Subcutaneous adipose tissue (tissue), 4 donors: ENCODE data around the gene CTIF. TPM values are rescaled to one million over a fixed set of nuclear protein-coding genes. Genes with fewer than 3 reads are reported as not detected.

Experiments used
- total RNA-seq, 4 donors: library from RNA; depleted of rRNA; stranded (reverse); fragments of >200 nt; gene quantifications; one replicate each; pipeline ENCODE4 v1.1.0, GENCODE V29; 2016
- TF ChIP-seq, protein P1 (sequence below): fragments of 450-650 bp; IDR thresholded peaks from one replicate; pipeline ENCODE4 v1.5.1; 2016; ENCODE audit warnings: low read depth, mild to moderate bottlenecking, control low read depth, antibody characterized with exemption, moderate library complexity

The CTIF gene
- total RNA-seq, 4 donors from 2014 or later, result 41.0 to 195 (median 78.3) TPM

DNA sequence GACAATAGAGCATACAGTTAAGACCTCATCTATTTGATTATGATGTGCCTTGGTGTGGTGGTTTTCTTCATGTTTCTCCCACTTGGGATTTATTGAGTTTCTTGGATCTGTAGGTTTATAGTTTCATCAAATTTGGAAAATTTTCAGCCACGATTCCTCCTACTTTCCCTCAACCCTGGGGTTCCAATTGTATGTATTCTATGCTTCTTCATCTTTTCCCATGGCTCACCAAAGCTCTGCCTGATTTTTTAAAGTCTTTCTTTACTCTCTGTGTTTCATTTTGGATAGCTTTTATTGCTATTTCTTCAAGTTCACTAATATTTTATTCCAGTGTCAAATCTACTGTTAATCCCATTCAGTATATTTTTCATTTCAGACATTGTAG is 132.7 kb downstream of the CTIF start:
- TF ChIP-seq, protein P1, sequence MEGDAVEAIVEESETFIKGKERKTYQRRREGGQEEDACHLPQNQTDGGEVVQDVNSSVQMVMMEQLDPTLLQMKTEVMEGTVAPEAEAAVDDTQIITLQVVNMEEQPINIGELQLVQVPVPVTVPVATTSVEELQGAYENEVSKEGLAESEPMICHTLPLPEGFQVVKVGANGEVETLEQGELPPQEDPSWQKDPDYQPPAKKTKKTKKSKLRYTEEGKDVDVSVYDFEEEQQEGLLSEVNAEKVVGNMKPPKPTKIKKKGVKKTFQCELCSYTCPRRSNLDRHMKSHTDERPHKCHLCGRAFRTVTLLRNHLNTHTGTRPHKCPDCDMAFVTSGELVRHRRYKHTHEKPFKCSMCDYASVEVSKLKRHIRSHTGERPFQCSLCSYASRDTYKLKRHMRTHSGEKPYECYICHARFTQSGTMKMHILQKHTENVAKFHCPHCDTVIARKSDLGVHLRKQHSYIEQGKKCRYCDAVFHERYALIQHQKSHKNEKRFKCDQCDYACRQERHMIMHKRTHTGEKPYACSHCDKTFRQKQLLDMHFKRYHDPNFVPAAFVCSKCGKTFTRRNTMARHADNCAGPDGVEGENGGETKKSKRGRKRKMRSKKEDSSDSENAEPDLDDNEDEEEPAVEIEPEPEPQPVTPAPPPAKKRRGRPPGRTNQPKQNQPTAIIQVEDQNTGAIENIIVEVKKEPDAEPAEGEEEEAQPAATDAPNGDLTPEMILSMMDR, result no peak

DNA sequence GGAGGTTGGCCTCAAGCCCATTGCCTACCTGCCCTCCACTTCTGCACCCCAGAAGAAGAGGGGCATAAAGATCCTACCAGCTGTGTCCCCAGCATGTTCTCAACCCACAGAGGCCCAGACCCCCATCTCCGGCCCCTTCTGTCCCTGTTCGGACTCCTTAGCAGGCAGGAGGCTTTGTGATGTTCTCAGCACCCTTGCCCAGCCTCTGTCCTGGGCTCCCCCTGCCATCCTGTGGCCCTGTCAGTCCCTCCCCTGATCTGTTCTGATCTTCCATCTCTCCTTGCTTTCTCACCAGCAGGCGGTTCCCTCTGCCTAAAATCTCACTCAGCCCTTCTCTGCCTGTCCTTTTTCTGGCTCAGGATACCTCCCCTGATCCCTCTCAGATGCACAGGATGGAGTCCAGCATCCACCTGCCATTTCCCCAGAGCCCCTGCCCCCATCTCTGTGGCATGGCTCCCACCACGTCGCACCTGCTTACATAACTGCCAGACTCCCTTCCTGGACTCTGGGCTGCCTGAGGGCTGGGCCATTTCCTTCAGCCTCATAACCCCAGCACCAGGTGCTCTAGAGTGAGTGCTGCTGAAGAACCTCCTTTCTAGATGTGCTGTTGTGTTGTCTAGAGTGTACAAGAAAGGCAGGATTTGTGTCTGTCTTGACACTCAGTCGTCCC is 134.0 kb downstream of the CTIF start:
- TF ChIP-seq, protein P1, result no peak

DNA sequence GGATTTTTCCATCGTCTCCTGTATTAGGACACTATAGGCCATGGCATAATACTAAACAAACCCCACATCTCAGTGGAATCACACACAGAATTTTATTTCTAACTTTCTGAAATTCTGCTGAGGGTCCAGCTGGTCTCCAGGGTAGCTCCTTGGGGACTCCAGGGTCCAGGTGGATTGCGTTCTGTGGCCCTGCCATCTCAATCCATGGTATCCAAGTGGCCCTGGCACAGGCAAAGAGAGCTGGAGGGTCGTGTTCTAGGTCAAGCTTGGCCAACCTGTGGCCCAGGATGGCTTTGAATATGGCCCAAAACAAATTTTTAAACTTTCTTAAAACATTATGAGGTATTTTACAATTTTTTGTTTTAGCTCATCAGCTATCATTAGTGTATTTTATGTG is 134.6 kb downstream of the CTIF start:
- TF ChIP-seq, protein P1, result no peak

DNA sequence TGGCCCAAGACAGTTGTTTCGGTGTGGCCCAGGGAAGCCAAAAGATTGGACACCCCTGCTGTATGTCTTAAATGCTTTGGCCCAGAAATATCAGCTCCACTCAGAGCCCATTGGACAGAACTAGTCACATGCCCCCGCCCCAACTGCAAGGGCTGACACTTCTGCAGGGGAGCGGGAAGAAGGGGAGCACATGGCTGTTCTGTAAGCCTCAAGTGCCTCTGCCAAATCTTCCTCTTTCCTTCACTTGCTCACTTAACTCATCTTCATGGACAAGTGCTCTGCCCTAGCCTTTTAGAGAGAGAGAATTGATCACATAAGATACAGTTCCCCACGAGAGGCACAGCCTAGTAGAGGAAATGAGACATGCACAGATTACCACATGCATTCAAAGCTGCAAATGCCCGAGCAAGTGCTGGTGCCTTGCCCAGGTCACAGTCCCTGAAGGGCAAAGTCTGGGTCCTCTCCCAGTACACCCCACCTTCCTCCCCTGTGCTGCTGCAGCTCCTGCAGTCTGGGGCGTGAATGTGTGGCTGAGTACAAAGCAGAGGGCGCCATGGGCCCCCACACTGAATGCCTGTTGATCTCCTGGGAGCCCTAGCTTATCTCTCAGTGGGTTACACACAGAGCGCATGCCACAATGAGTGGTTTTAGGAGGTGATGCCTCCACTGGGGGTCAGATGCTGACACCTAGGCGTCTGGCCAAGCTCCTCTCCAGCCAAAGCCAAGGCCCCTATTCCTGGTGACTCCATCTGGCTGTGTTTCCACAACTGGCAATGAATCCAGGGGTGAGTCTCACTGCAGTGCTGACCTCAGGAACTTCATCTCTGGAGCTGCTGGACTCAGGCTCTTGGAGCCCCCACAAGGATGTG is 135.3 kb downstream of the CTIF start:
- TF ChIP-seq, protein P1, result no peak

DNA sequence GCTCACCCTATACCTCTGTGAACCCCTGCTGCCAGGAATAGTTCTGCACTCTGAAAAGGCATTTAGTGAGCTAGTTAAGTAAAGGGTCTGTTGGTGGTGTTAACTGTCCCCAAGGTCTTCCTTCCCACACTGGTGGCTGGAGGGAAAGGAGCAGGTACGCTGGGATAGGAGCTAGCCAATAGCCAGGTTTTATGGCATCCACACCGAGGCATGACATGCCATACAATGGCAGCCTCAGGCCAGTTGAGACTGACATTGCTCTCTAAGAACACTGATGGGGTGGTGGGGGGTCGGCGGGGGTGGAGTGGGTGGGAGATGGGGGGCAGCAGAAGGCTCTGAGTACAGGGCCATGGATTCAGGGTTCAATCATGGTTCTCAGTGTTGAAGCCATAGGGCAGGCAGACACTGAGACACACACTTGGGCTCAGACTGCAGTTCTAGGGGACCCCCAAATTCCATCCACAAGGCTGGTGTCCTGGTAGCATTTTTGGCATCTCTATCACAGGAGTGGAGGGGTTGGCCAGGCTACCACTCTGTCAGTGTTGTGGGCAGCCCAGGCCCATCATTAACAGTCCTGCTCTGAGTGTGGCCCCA is 136.0 kb downstream of the CTIF start:
- TF ChIP-seq, protein P1, result no peak

DNA sequence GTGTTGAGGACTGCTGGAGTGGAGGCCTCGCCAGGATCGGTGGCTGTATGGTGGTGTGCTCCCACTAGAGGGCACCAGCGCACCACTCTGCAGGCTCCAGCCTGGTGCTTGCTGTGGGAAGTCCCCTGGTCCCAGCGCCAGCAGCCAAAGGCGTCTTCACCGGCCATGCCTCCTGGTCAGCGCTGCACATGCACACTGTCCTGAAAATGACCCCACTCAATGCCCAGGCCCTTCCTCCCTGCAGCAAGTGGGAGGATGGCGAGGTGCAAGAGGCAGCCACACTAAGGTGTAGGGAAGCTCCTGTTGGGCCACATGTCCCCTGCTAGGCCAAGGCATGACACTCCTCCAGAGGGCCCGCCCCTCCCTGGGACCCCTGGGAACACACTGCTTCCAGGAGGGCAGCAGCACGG is 136.5 kb downstream of the CTIF start:
- TF ChIP-seq, protein P1, result no peak

DNA sequence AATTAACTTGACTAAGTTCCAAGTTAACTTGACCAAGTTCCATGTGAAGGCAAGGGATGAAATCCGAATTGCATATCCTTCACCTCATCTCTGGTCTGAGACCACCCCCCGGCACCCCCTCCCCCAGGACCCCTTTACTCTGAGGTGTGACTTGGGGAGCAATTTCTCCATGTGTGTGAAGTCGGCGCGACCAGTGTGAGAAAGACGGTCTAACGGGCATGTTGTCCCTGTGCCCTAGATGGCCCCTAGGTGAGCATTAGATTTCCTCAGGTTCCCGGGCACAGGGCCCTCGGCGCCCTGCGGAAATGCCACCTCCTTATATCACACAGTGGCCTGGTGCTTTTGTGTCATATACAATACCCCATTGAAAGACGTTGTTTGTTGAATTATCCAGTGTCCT is 137.1 kb downstream of the CTIF start:
- TF ChIP-seq, protein P1, result no peak
